HL-60 (cell line): Measurements from ENCODE around the gene CYB5B.
A peak's percentile ranks its signal among the peaks of the same experiment; 100 is the strongest.

ENCODE experiments used
- DNase-seq, 2 experiments: peaks; one replicate each; pipeline ENCODE4 v3.0.0-alpha.2; 2010 to 2020; ENCODE audit warnings: low read depth in 1 of 2, low spot score in 1 of 2
- H3K27ac ChIP-seq: fragments of 250-450 bp; sonication (Bioruptor Pico); replicated peaks from 2 replicates; pipeline ENCODE4 v1.5.1; 2020; ENCODE audit warnings: mild to moderate bottlenecking, moderate library complexity
- H3K27me3 ChIP-seq: fragments of 250-450 bp; sonication (Bioruptor Pico); 2 replicates; pipeline ENCODE4 v1.5.1; 2021; ENCODE audit warnings: mild to moderate bottlenecking, moderate library complexity; ENCODE audit not compliant: insufficient read depth, poor library complexity, severe bottlenecking
- H3K4me3 ChIP-seq: replicated peaks from 2 replicates; pipeline ENCODE4 v1.5.1; 2011; ENCODE audit warnings: mild to moderate bottlenecking, control low read depth, low read length; ENCODE audit not compliant: insufficient read depth
- CTCF ChIP-seq: IDR thresholded peaks from one replicate; pipeline ENCODE4 v1.5.1; 2011; ENCODE audit warnings: low read length, control low read depth, inconsistent platforms; ENCODE audit not compliant: insufficient read depth
- GABPA ChIP-seq: IDR thresholded peaks from 2 replicates; pipeline ENCODE4 v1.6.1; 2012; ENCODE audit warnings: low read depth
- POLR2AphosphoS5 ChIP-seq: IDR thresholded peaks from 2 replicates; pipeline ENCODE4 v1.6.1; 2012; ENCODE audit warnings: low read depth
- REST ChIP-seq: IDR thresholded peaks from 2 replicates; pipeline ENCODE4 v1.6.1; 2012; ENCODE audit warnings: low read depth; ENCODE audit not compliant: insufficient replicate concordance
- SPI1 ChIP-seq: IDR thresholded peaks from 2 replicates; pipeline ENCODE4 v1.6.1; 2012; ENCODE audit warnings: low read depth, mild to moderate bottlenecking, borderline replicate concordance

CYB5B gene

GRCh38 chr16:69434066-69434465 lies 9.6 kb downstream of the CYB5B start:
- Histone ChIP-seq H3K4me3 (no peak overlapping the region), H3K27me3 (no peaks in the 10 kb centered on the region), H3K27ac (no peak overlapping the region)
- no peak for TF ChIP-seq SPI1
- no peak for TF ChIP-seq REST
- no peak for TF ChIP-seq POLR2AphosphoS5
- no peak for TF ChIP-seq CTCF
- no peak for TF ChIP-seq GABPA
- DNase-seq, result no peak

- H3K4me3 ChIP-seq, result no peak overlapping the region
- peak overlapping the region; percentile 41 for H3K27ac ChIP-seq
- no peaks in the 10 kb centered on the region for H3K27me3 ChIP-seq
- DNase-seq, result peak in 1 of 2 experiments; percentile 21
- TF ChIP-seq GABPA (no peak), CTCF (no peak), REST (no peak), SPI1 (peak; percentile 86), POLR2AphosphoS5 (no peak)
Measured at GRCh38 chr16:69435977-69436820, 11.8 kb downstream of the CYB5B start.

GRCh38 chr16:69436896-69437295 lies 12.5 kb downstream of the CYB5B start:
- peak overlapping the region; percentile 41 for H3K27ac ChIP-seq

More at GRCh38 chr16:69436896-69437295, 12.5 kb downstream of the CYB5B start:
- Histone ChIP-seq H3K4me3 (no peak overlapping the region), H3K27me3 (no peaks in the 10 kb centered on the region)
- no peak for DNase-seq
- no peak for TF ChIP-seq REST
- TF ChIP-seq GABPA, result no peak
- TF ChIP-seq SPI1, result no peak
- no peak for TF ChIP-seq CTCF
- no peak for TF ChIP-seq POLR2AphosphoS5
